HL-60 (cell line): ENCODE data around the gene DNAJA4.

Source experiments
- DNase-seq, 2 experiments: peaks; one replicate each; pipeline ENCODE4 v3.0.0-alpha.2; 2010 to 2020; ENCODE audit warnings: low read depth in 1 of 2, low spot score in 1 of 2
- H3K27ac ChIP-seq: fragments of 250-450 bp; sonication (Bioruptor Pico); replicated peaks from 2 replicates; pipeline ENCODE4 v1.5.1; 2020; ENCODE audit warnings: mild to moderate bottlenecking, moderate library complexity
- H3K27me3 ChIP-seq: fragments of 250-450 bp; sonication (Bioruptor Pico); 2 replicates; pipeline ENCODE4 v1.5.1; 2021; ENCODE audit warnings: mild to moderate bottlenecking, moderate library complexity; ENCODE audit not compliant: insufficient read depth, poor library complexity, severe bottlenecking
- H3K4me3 ChIP-seq: replicated peaks from 2 replicates; pipeline ENCODE4 v1.5.1; 2011; ENCODE audit warnings: mild to moderate bottlenecking, control low read depth, low read length; ENCODE audit not compliant: insufficient read depth
- GABPA ChIP-seq: IDR thresholded peaks from 2 replicates; pipeline ENCODE4 v1.6.1; 2012; ENCODE audit warnings: low read depth
- POLR2AphosphoS5 ChIP-seq: IDR thresholded peaks from 2 replicates; pipeline ENCODE4 v1.6.1; 2012; ENCODE audit warnings: low read depth
- SPI1 ChIP-seq: IDR thresholded peaks from 2 replicates; pipeline ENCODE4 v1.6.1; 2012; ENCODE audit warnings: low read depth, mild to moderate bottlenecking, borderline replicate concordance
- TF ChIP-seq, protein P1 (sequence below): IDR thresholded peaks from one replicate; pipeline ENCODE4 v1.5.1; 2011; ENCODE audit warnings: low read length, control low read depth, inconsistent platforms; ENCODE audit not compliant: insufficient read depth
- TF ChIP-seq, protein P2 (sequence below): IDR thresholded peaks from 2 replicates; pipeline ENCODE4 v1.6.1; 2012; ENCODE audit warnings: low read depth; ENCODE audit not compliant: insufficient replicate concordance

DNAJA4 gene

DNA sequence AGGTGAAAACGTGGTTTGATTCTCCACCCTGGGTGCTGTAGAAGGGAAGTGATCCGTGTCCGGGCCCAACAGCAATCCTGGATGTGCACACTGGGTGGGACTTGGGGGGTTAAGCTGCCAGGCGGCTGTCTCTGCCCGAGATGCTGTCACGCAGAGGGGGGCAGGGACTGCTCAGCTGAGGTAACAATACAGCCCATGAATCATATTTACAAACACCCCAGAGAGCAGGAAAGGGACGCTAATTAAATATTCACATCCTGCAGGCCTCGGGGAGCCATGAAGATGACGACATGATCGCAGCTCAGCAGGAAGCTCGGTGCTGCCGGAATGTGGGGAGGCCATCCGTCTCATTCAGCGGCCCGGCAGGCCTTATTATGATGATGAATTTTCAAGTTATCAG lies 57.9 kb downstream of the DNAJA4 start:
- H3K27ac ChIP-seq: no peak overlapping the region

DNA sequence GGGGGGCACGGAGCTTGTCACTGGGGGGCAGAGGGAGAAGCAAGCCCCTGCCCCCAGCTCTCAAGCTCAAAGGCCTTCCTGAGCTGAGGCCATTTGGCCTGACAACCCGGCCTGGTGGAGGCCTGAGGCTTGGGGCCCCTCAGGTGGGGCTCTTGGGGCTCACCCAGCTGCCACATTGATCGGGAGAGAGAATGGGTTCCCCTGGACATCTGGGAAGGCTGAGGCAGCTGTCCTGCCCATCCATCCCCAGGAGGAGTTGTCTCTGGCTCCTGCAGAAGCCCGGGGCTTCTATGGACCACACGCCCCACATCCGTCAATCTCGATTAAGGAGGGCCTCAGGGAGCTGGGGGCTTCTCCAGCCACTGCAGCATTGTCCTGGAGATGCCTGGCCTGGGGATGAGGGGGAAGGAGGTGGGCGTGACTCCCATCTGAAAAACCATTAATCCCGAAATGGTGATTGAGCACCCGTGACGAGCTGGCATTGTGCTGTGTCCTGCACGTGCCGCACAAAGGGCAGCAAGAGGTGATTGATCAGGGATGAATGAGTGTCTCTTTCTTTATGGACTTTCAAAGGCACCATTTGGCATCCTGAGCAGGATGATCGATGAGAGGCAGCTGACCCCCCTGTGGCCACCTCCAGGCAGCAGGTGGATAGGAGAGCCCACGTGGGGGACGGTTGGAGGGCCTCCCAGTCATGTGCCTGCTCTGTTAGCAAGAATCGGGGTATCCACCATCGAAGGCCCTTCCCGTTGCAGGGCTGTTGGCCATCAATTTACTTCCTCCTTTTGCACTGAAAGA lies 58.6 kb downstream of the DNAJA4 start:
- no peak overlapping the region for H3K27ac ChIP-seq
- no peak for DNase-seq
- no peaks in the 10 kb centered on the region for H3K27me3 ChIP-seq
- no peak for TF ChIP-seq SPI1
- TF ChIP-seq, protein P1, sequence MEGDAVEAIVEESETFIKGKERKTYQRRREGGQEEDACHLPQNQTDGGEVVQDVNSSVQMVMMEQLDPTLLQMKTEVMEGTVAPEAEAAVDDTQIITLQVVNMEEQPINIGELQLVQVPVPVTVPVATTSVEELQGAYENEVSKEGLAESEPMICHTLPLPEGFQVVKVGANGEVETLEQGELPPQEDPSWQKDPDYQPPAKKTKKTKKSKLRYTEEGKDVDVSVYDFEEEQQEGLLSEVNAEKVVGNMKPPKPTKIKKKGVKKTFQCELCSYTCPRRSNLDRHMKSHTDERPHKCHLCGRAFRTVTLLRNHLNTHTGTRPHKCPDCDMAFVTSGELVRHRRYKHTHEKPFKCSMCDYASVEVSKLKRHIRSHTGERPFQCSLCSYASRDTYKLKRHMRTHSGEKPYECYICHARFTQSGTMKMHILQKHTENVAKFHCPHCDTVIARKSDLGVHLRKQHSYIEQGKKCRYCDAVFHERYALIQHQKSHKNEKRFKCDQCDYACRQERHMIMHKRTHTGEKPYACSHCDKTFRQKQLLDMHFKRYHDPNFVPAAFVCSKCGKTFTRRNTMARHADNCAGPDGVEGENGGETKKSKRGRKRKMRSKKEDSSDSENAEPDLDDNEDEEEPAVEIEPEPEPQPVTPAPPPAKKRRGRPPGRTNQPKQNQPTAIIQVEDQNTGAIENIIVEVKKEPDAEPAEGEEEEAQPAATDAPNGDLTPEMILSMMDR: no peak
- TF ChIP-seq, protein P2, sequence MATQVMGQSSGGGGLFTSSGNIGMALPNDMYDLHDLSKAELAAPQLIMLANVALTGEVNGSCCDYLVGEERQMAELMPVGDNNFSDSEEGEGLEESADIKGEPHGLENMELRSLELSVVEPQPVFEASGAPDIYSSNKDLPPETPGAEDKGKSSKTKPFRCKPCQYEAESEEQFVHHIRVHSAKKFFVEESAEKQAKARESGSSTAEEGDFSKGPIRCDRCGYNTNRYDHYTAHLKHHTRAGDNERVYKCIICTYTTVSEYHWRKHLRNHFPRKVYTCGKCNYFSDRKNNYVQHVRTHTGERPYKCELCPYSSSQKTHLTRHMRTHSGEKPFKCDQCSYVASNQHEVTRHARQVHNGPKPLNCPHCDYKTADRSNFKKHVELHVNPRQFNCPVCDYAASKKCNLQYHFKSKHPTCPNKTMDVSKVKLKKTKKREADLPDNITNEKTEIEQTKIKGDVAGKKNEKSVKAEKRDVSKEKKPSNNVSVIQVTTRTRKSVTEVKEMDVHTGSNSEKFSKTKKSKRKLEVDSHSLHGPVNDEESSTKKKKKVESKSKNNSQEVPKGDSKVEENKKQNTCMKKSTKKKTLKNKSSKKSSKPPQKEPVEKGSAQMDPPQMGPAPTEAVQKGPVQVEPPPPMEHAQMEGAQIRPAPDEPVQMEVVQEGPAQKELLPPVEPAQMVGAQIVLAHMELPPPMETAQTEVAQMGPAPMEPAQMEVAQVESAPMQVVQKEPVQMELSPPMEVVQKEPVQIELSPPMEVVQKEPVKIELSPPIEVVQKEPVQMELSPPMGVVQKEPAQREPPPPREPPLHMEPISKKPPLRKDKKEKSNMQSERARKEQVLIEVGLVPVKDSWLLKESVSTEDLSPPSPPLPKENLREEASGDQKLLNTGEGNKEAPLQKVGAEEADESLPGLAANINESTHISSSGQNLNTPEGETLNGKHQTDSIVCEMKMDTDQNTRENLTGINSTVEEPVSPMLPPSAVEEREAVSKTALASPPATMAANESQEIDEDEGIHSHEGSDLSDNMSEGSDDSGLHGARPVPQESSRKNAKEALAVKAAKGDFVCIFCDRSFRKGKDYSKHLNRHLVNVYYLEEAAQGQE: no peak
- no peak for TF ChIP-seq POLR2AphosphoS5
- no peak for TF ChIP-seq GABPA
- no peak overlapping the region for H3K4me3 ChIP-seq

More for the DNA sequence above, 57.9 kb downstream of the DNAJA4 start:
- no peak for DNase-seq
- TF ChIP-seq, protein P2: no peak
- TF ChIP-seq, protein P1: no peak
- Histone ChIP-seq H3K4me3 (no peak overlapping the region), H3K27me3 (no peaks in the 10 kb centered on the region)

DNA sequence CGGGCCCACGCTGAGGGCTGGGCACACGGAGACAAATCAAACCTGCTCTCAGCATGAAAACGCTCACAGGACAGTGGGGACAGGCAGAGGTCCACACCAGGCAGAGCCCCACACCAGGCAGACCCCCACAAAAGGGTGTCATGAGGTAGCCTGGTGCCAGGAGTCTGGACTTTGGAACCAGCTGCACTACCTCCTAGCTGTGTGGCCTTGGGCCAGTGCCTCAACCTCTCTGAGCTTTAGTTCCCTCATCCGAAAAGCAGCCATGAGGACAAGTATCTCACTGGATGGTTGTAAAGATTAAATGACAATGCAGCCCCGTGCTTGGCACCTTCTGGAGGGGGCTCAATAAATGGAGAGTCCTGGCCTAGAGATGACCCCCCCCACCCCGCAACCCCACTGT lies 59.3 kb downstream of the DNAJA4 start:
- Histone ChIP-seq H3K4me3 (no peak overlapping the region), H3K27ac (no peak overlapping the region), H3K27me3 (no peaks in the 10 kb centered on the region)
- no peak for DNase-seq
- TF ChIP-seq POLR2AphosphoS5 (no peak), SPI1 (no peak), GABPA (no peak)
- TF ChIP-seq, protein P2: no peak
- TF ChIP-seq, protein P1: no peak
